B cell (primary cell): ENCODE results near the gene ANO2. TPM values are rescaled to one million over a fixed set of nuclear protein-coding genes. Genes with fewer than 3 reads are reported as not detected.

ENCODE experiments used
- ATAC-seq: fragments of 200-7000 bp; cut with Tn5 transposase; one replicate; pipeline ENCODE4 v1.10.0; 2021; ENCODE audit warnings: low read depth, mild to moderate bottlenecking, moderate number of reproducible peaks, moderate library complexity
- CTCF ChIA-PET: fragments of 350-600 bp; sonication (Branson Sonifier 250); formaldehyde crosslinking; loops from one replicate; lab custom pipeline; 2021; ENCODE audit warnings: antibody characterized with exemption, inconsistent platforms; lab: Charles Lee
- POLR2A ChIA-PET: fragments of 350-600 bp; sonication (Branson Sonifier 250); formaldehyde crosslinking; loops from one replicate; lab custom pipeline; 2021; ENCODE audit warnings: antibody characterized with exemption; lab: Charles Lee
- DNase-seq: peaks from one replicate; pipeline ENCODE4 v3.0.0; 2013
- H2AFZ ChIP-seq: 2 replicates; pipeline ENCODE4 v1.6.1; 2012; ENCODE audit warnings: mild to moderate bottlenecking, low read depth, low read length; ENCODE audit not compliant: insufficient read depth, poor library complexity, severe bottlenecking
- H3K27ac ChIP-seq, 2 donors: 1 replicate in 1 of 2; 2 replicates in 1 of 2; pipeline ENCODE4 v1.5.1; 2012 to 2013; ENCODE audit warnings: low read length in 2 of 2, mild to moderate bottlenecking in 2 of 2, moderate library complexity in 1 of 2
- H3K27me3 ChIP-seq, 4 experiments: fragments of 200-600 bp in 1 of 4; sonication (generic) in 1 of 4; replicated peaks in 1 of 4; 1 replicate in 2 of 4; 2 replicates in 2 of 4; pipeline versions ENCODE4 v1.6.1 to v1.7.0; 2013 to 2016; ENCODE audit warnings: low read length in 3 of 4, mild to moderate bottlenecking in 2 of 4, mixed read lengths in 1 of 4, moderate library complexity in 1 of 4; ENCODE audit not compliant: insufficient read depth in 4 of 4, control insufficient read depth in 3 of 4; ENCODE audit errors: control extremely low read depth in 1 of 4
- H3K36me3 ChIP-seq, 2 experiments: replicated peaks in 1 of 2; 1 replicate in 1 of 2; 2 replicates in 1 of 2; pipeline versions ENCODE4 v1.6.1 to v1.7.1; 2013; ENCODE audit warnings: low read length in 1 of 2; ENCODE audit not compliant: insufficient read depth in 2 of 2, control insufficient read depth in 1 of 2; ENCODE audit errors: control extremely low read depth in 1 of 2, extremely low read depth in 1 of 2
- H3K4me1 ChIP-seq, 2 donors: fragments of 200-600 bp in 1 of 2; sonication (generic) in 1 of 2; 1 replicate in 1 of 2; 2 replicates in 1 of 2; pipeline versions ENCODE4 v1.5.1 to v1.6.1; 2013 to 2017; ENCODE audit warnings: low read length in 2 of 2; ENCODE audit not compliant: control insufficient read depth in 2 of 2, insufficient read depth in 2 of 2
- H3K4me2 ChIP-seq: replicated peaks from 2 replicates; pipeline ENCODE3; 2012; ENCODE audit warnings: mild to moderate bottlenecking, low read depth, low read length; ENCODE audit not compliant: poor library complexity, severe bottlenecking
- H3K4me3 ChIP-seq, 5 experiments: fragments of 200-600 bp in 1 of 5; sonication (generic) in 1 of 5; 1 replicate in 3 of 5; 2 replicates in 2 of 5; pipeline versions ENCODE4 v1.5.1 to v1.7.0; 2011 to 2016; ENCODE audit warnings: low read length in 4 of 5, mild to moderate bottlenecking in 4 of 5, low read depth in 2 of 5, control low read depth in 1 of 5, moderate library complexity in 1 of 5; ENCODE audit not compliant: insufficient read depth in 1 of 5; ENCODE audit errors: control extremely low read depth in 1 of 5, extremely low read depth in 1 of 5
- H3K79me2 ChIP-seq: fragments of 200-600 bp; sonication (generic); one replicate; pipeline ENCODE4 v1.6.0; 2016; ENCODE audit warnings: low read length; ENCODE audit not compliant: control insufficient read depth, insufficient read depth
- H3K9ac ChIP-seq: fragments of 200-600 bp; sonication (generic); 2 replicates; pipeline ENCODE4 v1.6.1; 2017; ENCODE audit warnings: mild to moderate bottlenecking, low read length, moderate library complexity
- H3K9me3 ChIP-seq, 3 donors: one replicate each; pipeline versions ENCODE4 v1.6.1 to v1.7.1; 2013; ENCODE audit warnings: low read length in 2 of 3; ENCODE audit not compliant: control insufficient read depth in 2 of 3, insufficient read depth in 1 of 3; ENCODE audit errors: control extremely low read depth in 1 of 3
- H4K20me1 ChIP-seq: 2 replicates; pipeline ENCODE4 v1.6.0; 2012; ENCODE audit warnings: mild to moderate bottlenecking, low read length; ENCODE audit not compliant: insufficient read depth, control insufficient read depth, poor library complexity, severe bottlenecking
- H3K27ac Mint-ChIP-seq: one replicate; pipeline ENCODE4 v1.8.0; 2021; ENCODE audit warnings: mixed read lengths
- H3K27me3 Mint-ChIP-seq: one replicate; pipeline ENCODE4 v1.8.0; 2021; ENCODE audit warnings: mixed read lengths
- H3K4me1 Mint-ChIP-seq: one replicate; pipeline ENCODE4 v1.8.0; 2021; ENCODE audit warnings: mixed read lengths
- H3K4me3 Mint-ChIP-seq: one replicate; pipeline ENCODE4 v1.8.0; 2021; ENCODE audit warnings: mixed read lengths
- H3K9me3 Mint-ChIP-seq: one replicate; pipeline ENCODE4 v1.8.0; 2022; ENCODE audit warnings: mixed read lengths; ENCODE audit not compliant: insufficient read depth
- CTCF ChIP-seq: fragments of 200-600 bp; IDR thresholded peaks from one replicate; pipeline ENCODE4 v1.8.0; 2022; ENCODE audit warnings: antibody characterized with exemption, mild to moderate bottlenecking
- EZH2 ChIP-seq: IDR thresholded peaks from 2 replicates; pipeline ENCODE4 v1.6.1; 2012; ENCODE audit warnings: borderline replicate concordance, low read depth, mild to moderate bottlenecking, moderate library complexity, low read length; ENCODE audit not compliant: insufficient read depth, poor library complexity, severe bottlenecking
- WGBS: methylation state at CpG from one replicate; pipeline ENCODE4 v1.1.5; 2013; ENCODE audit warnings: missing lambda C conversion rate; ENCODE audit not compliant: insufficient coverage; 5-methylcytosine and 5-hydroxymethylcytosine counted together
- intact Hi-C: fragments of 100-400 bp; cut with micrococcal nuclease; formaldehyde crosslinking; loops from one replicate; pipeline ENCODE4 v1.10.0; 2022
- polyA plus RNA-seq: library from polyadenylated mRNA; depleted of rRNA; stranded (reverse); fragments of >200 nt; gene quantifications from 2 replicates; pipeline ENCODE4 v1.2.3, GENCODE V29; 2012
- total RNA-seq, 2 donors: library from RNA; stranded (reverse); fragments of 120-200 nt in 1 of 2; gene quantifications; 1 replicate in 1 of 2; 2 replicates in 1 of 2; pipeline versions ENCODE4 v1.2.3 to v1.2.4, GENCODE V29; 2013 to 2022

The ANO2 gene
- total and polyA plus RNA-seq, 2 donors (not counting 1 experiment from before 2014, with no cell fraction given), result not detected

DNA sequence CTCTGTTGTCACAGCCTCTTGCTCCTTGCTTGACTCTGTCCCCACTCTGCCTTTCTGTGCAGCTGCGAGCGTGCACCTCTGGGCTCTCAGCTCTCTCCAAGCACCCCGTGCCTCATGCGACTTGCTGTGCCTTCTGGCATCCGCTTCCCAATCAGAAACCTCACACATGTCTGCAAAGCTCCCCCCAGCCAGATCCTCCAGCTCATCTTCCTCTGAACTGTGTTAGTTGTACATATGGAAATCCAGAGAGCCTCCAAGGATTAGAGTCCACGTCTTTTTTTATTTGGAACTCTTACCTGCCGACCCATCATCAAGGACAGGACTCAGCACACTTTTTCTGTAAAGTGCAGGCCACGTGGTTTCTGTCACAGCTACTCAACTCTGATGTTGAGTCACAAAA is 70.5 kb downstream of the ANO2 start:
- ChIA-PET POLR2A (no interaction called here), CTCF (no interaction called here)
- no peaks in the 10 kb centered on the region for H3K4me1 ChIP-seq
- H3K4me3 ChIP-seq, result no peak overlapping the region
- no peaks in the 10 kb centered on the region for H3K27me3 ChIP-seq
- H3K27me3 Mint-ChIP-seq, result peaks cover 17% of the 10 kb centered on the region
- H3K9ac ChIP-seq, result no peak overlapping the region
- no peak overlapping the region for H2AFZ ChIP-seq
- no peak overlapping the region for H3K27ac Mint-ChIP-seq
- TF ChIP-seq EZH2, result no peak
- TF ChIP-seq CTCF, result no peak
- no peaks in the 10 kb centered on the region for H3K4me1 Mint-ChIP-seq
- H3K36me3 ChIP-seq, result no peaks in the 10 kb centered on the region
- no peak overlapping the region for H3K27ac ChIP-seq
- H3K79me2 ChIP-seq, result no peaks in the 10 kb centered on the region
- ATAC-seq (no peak), DNase-seq (no peak)
- H3K4me3 Mint-ChIP-seq, result no peak overlapping the region
- no peaks in the 10 kb centered on the region for H3K9me3 Mint-ChIP-seq
- no peaks in the 10 kb centered on the region for H3K9me3 ChIP-seq
- intact Hi-C loops, result no loop called here
- 97% methylated on average over 4 of the region's 8 CpGs for WGBS
- no peak overlapping the region for H3K4me2 ChIP-seq
- H4K20me1 ChIP-seq, result no peaks in the 10 kb centered on the region

DNA sequence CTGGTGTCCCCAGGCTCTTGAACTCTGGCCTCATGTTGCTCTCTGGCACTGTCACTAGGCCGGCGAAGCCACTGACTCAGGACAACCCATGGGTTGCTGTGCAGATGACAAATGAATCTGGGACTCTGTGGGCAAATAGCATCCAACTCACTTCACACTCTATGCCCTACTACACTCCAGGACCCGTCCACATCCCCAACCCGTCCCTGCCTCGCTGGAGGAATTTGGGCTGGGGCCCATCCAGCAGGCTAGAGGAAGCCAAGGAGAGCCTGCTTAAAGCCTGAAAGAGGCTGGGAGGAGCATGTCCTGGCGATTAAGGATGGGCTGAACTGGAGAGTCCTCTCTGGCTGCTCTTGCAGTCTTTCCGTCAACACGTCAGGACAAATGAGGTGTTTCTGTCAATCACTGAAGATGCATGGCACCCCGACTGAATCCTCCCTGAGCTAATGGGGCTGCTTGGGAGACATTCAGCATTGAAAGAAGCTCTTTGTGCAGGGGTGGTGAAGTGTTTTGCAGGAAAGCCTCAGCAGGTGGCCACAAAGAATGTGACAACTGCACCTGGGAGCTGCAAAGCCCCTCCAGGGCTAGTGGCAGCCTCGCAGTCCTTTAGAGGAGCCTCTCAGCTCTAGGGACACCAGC is 71.7 kb downstream of the ANO2 start:
- DNase-seq, result no peak
- intact Hi-C loops, result no loop called here
- H3K79me2 ChIP-seq, result no peaks in the 10 kb centered on the region
- Mint-ChIP-seq H3K9me3 (no peaks in the 10 kb centered on the region), H3K27ac (no peak overlapping the region), H3K27me3 (peaks cover 17% of the 10 kb centered on the region), H3K4me1 (no peaks in the 10 kb centered on the region), H3K4me3 (no peak overlapping the region)
- no peak overlapping the region for H2AFZ ChIP-seq
- ChIA-PET POLR2A (no interaction called here), CTCF (no interaction called here)
- H3K27ac ChIP-seq, result no peak overlapping the region
- no peak overlapping the region for H3K4me2 ChIP-seq
- H3K9ac ChIP-seq, result no peak overlapping the region
- no peak for TF ChIP-seq CTCF
- TF ChIP-seq EZH2, result no peak
- ATAC-seq, result no peak
- no peaks in the 10 kb centered on the region for H3K36me3 ChIP-seq
- H4K20me1 ChIP-seq, result no peaks in the 10 kb centered on the region
- 93% methylated on average over 9 of the region's 10 CpGs for whole genome bisulfite sequencing
- H3K9me3 ChIP-seq, result no peaks in the 10 kb centered on the region
- no peak overlapping the region for H3K4me3 ChIP-seq
- no peaks in the 10 kb centered on the region for H3K27me3 ChIP-seq
- no peaks in the 10 kb centered on the region for H3K4me1 ChIP-seq
